SK-N-SH (cell line): ENCODE measurements around the gene SERTAD2. TPM values are rescaled to one million over a fixed set of nuclear protein-coding genes. Genes with fewer than 3 reads are reported as not detected.

Experiments used
- CTCF ChIA-PET: fragments of 300-600, 350-600 bp; formaldehyde crosslinking; extraction: SDS; loops from one replicate; lab custom pipeline; 2021; lab: Yijun Ruan, JAX
- POLR2A ChIA-PET: fragments of 350-600 bp; sonication (Branson Sonifier 250); formaldehyde crosslinking; extraction: SDS; loops from one replicate; lab custom pipeline; 2020; ENCODE audit warnings: antibody characterized with exemption, inconsistent platforms; lab: Yijun Ruan, JAX
- DNase-seq: peaks from one replicate; pipeline ENCODE4 v3.0.0; 2012
- H2AFZ ChIP-seq: fragments of 200-600 bp; sonication (generic); 2 replicates; pipeline ENCODE4 v1.8.1; 2016; ENCODE audit warnings: antibody characterized with exemption, mild to moderate bottlenecking, low read depth
- H3F3A ChIP-seq: fragments of 200-600 bp; sonication (generic); replicated peaks from 2 replicates; pipeline ENCODE3; 2016; ENCODE audit warnings: antibody characterized with exemption, mild to moderate bottlenecking; ENCODE audit not compliant: insufficient read depth
- H3K27ac ChIP-seq, 2 experiments: fragments of 200-500 bp in 1 of 2; fragments of 200-600 bp in 1 of 2; sonication (Bioruptor generic) in 1 of 2; sonication (generic), shearing (Covaris generic) in 1 of 2; 2 replicates each; pipeline versions ENCODE4 v1.5.1 to v1.6.1; 2014 to 2016; ENCODE audit warnings: low read depth in 2 of 2, inconsistent platforms in 1 of 2, low read length in 1 of 2, mild to moderate bottlenecking in 1 of 2, mixed read lengths in 1 of 2
- H3K27me3 ChIP-seq: fragments of 200-600 bp; sonication (generic), shearing (Covaris generic); 2 replicates; pipeline ENCODE4 v1.6.1; 2016; ENCODE audit warnings: mixed run types; ENCODE audit not compliant: insufficient read depth
- H3K36me3 ChIP-seq, 2 experiments: fragments of 200-500 bp in 1 of 2; fragments of 200-600 bp in 1 of 2; sonication (Bioruptor generic) in 1 of 2; sonication (generic) in 1 of 2; replicated peaks in 1 of 2; 2 replicates each; pipeline versions ENCODE3 to v1.5.1; 2014 to 2016; ENCODE audit warnings: low read length in 1 of 2, mild to moderate bottlenecking in 1 of 2; ENCODE audit not compliant: insufficient read depth in 2 of 2, control insufficient read depth in 1 of 2
- H3K4me1 ChIP-seq, 2 experiments: fragments of 200-500 bp in 1 of 2; fragments of 200-600 bp in 1 of 2; sonication (Bioruptor generic) in 1 of 2; sonication (generic), shearing (Covaris generic) in 1 of 2; 2 replicates each; pipeline versions ENCODE4 v1.5.1 to v1.6.1; 2014 to 2016; ENCODE audit warnings: low read depth in 1 of 2, low read length in 1 of 2, mixed run types in 1 of 2; ENCODE audit not compliant: insufficient read depth in 2 of 2, control insufficient read depth in 1 of 2
- H3K4me2 ChIP-seq: fragments of 200-600 bp; sonication (generic), shearing (Covaris generic); 2 replicates; pipeline ENCODE4 v1.6.1; 2017; ENCODE audit warnings: mixed run types
- H3K4me3 ChIP-seq, 2 experiments: fragments of 200-500 bp in 1 of 2; fragments of 200-600 bp in 1 of 2; sonication (Bioruptor generic) in 1 of 2; sonication (generic), shearing (Covaris generic) in 1 of 2; 2 replicates each; pipeline versions ENCODE4 v1.5.1 to v1.8.1; 2014 to 2016; ENCODE audit warnings: low read depth in 2 of 2, inconsistent platforms in 1 of 2, low read length in 1 of 2, mild to moderate bottlenecking in 1 of 2, mixed read lengths in 1 of 2, moderate library complexity in 1 of 2
- H3K79me2 ChIP-seq: fragments of 200-600 bp; sonication (generic); 2 replicates; pipeline ENCODE4 v1.8.1; 2017; ENCODE audit warnings: mild to moderate bottlenecking; ENCODE audit not compliant: insufficient read depth
- H3K9ac ChIP-seq: fragments of 200-600 bp; sonication (generic); 2 replicates; pipeline ENCODE4 v1.6.1; 2017; ENCODE audit warnings: mixed run types
- H3K9me2 ChIP-seq: fragments of 200-600 bp; sonication (generic); 2 replicates; pipeline ENCODE4 v1.6.1; 2017; ENCODE audit warnings: mixed run types
- H3K9me3 ChIP-seq: fragments of 200-600 bp; sonication (generic); 2 replicates; pipeline ENCODE4 v1.6.1; 2017; ENCODE audit warnings: mixed run types, mild to moderate bottlenecking, moderate library complexity
- H4K20me1 ChIP-seq: fragments of 200-600 bp; sonication (generic); 2 replicates; pipeline ENCODE4 v1.6.1; 2017; ENCODE audit warnings: mild to moderate bottlenecking, mixed run types; ENCODE audit not compliant: insufficient read depth
- CHD2 ChIP-seq: fragments of 150-350 bp; IDR thresholded peaks from 2 replicates; pipeline ENCODE4 v1.6.1; 2018; ENCODE audit warnings: low read length; ENCODE audit not compliant: partially characterized antibody
- GABPA ChIP-seq: IDR thresholded peaks from 2 replicates; pipeline ENCODE4 v1.4.0; 2012; ENCODE audit warnings: low read depth, mild to moderate bottlenecking
- MXI1 ChIP-seq: IDR thresholded peaks from 2 replicates; pipeline ENCODE4 v1.6.1; 2012; ENCODE audit warnings: mild to moderate bottlenecking, low read depth, low read length, improper control_type of control experiment
- POLR2AphosphoS5 ChIP-seq: IDR thresholded peaks from 2 replicates; pipeline ENCODE4 v1.6.1; 2012; ENCODE audit warnings: low read depth, low read length
- RCOR1 ChIP-seq: fragments of 150-350 bp; IDR thresholded peaks from 2 replicates; pipeline ENCODE4 v1.6.1; 2017; ENCODE audit warnings: antibody characterized with exemption, low read length
- RFX5 ChIP-seq: IDR thresholded peaks from 2 replicates; pipeline ENCODE4 v1.6.1; 2012; ENCODE audit warnings: mild to moderate bottlenecking, improper control_type of control experiment, low read length
- RXRA ChIP-seq: IDR thresholded peaks from 2 replicates; pipeline ENCODE4 v1.4.0; 2012; ENCODE audit warnings: low read depth, mild to moderate bottlenecking, borderline replicate concordance
- TAF1 ChIP-seq: IDR thresholded peaks from 2 replicates; pipeline ENCODE4 v1.6.1; 2012; ENCODE audit warnings: low read depth, mild to moderate bottlenecking, low read length, moderate library complexity, borderline replicate concordance
- TCF12 ChIP-seq: IDR thresholded peaks from 2 replicates; pipeline ENCODE4 v1.4.0; 2012
- WGBS: methylation state at CpG from one replicate; pipeline ENCODE4 v1.1.6; 2017; ENCODE audit warnings: low lambda C conversion rate; 5-methylcytosine and 5-hydroxymethylcytosine counted together
- polyA plus RNA-seq, 3 experiments: library from polyadenylated mRNA; depleted of rRNA; stranded (reverse); fragments of >200 nt; gene quantifications; 2 replicates each; pipeline ENCODE4 v1.2.3, GENCODE V29; 2012
- TF ChIP-seq, protein P1 (sequence below): IDR thresholded peaks from 2 replicates; pipeline ENCODE4 v1.4.0; 2012; ENCODE audit warnings: low read depth, borderline replicate concordance
- TF ChIP-seq, protein P2 (sequence below): fragments of 150-350 bp; IDR thresholded peaks from 2 replicates; pipeline ENCODE4 v1.6.1; 2016; ENCODE audit warnings: mild to moderate bottlenecking, low read depth, low read length
- TF ChIP-seq, protein P3 (sequence below): IDR thresholded peaks from 2 replicates; pipeline ENCODE4 v1.4.0; 2012; ENCODE audit warnings: low read depth

Gene SERTAD2
- polyA plus RNA-seq, 1 of the 3 experiments (the other 2 are of a cell fraction) = 9.1 TPM

DNA sequence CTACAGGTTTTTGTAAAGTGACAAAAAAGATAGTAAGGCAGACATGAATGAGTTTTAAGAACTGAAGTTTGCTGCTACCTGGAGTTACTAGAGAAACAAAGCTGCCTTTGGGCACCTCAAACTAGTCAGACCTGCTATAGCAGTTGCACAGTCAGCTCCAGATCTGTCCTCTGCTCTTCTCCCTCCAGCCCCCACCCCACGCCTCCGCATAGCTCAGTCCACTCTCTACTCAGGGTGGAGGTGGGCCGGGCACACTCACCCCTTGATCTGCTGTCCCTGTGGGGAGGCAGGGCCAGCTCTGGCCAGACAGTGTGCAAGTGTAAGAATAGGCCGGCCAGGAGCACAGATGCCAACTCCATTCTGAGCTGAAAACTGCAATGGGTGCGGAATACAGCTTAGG, 4.1 kb downstream of the SERTAD2 start (continued):
- no peak for TF ChIP-seq RCOR1
- no peak for TF ChIP-seq RFX5
- TF ChIP-seq, protein P1, sequence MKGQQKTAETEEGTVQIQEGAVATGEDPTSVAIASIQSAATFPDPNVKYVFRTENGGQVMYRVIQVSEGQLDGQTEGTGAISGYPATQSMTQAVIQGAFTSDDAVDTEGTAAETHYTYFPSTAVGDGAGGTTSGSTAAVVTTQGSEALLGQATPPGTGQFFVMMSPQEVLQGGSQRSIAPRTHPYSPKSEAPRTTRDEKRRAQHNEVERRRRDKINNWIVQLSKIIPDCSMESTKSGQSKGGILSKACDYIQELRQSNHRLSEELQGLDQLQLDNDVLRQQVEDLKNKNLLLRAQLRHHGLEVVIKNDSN = no peak
- no peak for TF ChIP-seq CHD2

DNA sequence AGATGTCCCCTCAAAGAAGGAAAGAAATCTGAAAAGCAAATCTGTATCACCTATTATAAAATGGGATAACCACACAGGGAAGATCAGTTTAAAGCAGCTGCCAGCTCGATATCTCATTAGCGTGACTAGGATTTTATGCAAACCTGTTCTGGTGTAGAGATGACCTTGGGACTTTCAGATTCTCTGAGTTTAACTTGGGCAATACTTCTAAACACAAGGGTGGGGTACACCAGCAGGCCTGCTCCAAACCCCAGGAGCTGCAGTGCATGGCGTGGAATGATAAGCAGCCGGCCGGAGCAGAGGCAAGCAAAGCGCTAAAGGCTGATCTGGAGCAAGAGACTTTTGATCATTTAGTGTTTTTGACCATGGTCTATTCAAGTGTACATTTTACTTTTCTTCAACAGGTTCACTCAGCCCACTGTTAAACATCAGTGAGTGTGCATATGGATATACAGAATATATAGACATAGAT, 4.7 kb downstream of the SERTAD2 start:
- H3K9me2 ChIP-seq = no peaks in the 10 kb centered on the region
- H3K79me2 ChIP-seq = peaks cover 96% of the 10 kb centered on the region
- TF ChIP-seq RCOR1 (no peak), TCF12 (no peak), RXRA (no peak), CHD2 (no peak), GABPA (no peak), POLR2AphosphoS5 (no peak), MXI1 (no peak), TAF1 (no peak)
- TF ChIP-seq, protein P2, sequence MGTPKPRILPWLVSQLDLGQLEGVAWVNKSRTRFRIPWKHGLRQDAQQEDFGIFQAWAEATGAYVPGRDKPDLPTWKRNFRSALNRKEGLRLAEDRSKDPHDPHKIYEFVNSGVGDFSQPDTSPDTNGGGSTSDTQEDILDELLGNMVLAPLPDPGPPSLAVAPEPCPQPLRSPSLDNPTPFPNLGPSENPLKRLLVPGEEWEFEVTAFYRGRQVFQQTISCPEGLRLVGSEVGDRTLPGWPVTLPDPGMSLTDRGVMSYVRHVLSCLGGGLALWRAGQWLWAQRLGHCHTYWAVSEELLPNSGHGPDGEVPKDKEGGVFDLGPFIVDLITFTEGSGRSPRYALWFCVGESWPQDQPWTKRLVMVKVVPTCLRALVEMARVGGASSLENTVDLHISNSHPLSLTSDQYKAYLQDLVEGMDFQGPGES = no peak
- TF ChIP-seq, protein P3, sequence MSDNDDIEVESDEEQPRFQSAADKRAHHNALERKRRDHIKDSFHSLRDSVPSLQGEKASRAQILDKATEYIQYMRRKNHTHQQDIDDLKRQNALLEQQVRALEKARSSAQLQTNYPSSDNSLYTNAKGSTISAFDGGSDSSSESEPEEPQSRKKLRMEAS = no peak
- peak overlapping the region; percentile 41; the same call in 1 of the 2 replicates for H3K4me2 ChIP-seq
- peaks cover 79% of the 10 kb centered on the region for H4K20me1 ChIP-seq
- no peaks in the 10 kb centered on the region for H3K27me3 ChIP-seq
- no peak overlapping the region for H3K9ac ChIP-seq
- CTCF ChIA-PET = interaction anchor here (0.8 to 3.7 kb wide), 11 partner anchors 21 to 600 kb away, joined by 3 to 20 read pairs (median 4); no protein-coding TSS in a partner anchor
- no peak overlapping the region for H3K4me3 ChIP-seq
- no peak overlapping the region for H2AFZ ChIP-seq
- H3K4me1 ChIP-seq = peaks cover 24 to 62% of the 10 kb centered on the region in 2 experiments
- peaks cover 27% of the 10 kb centered on the region for H3F3A ChIP-seq
- DNase-seq = no peak
- no peaks in the 10 kb centered on the region for H3K36me3 ChIP-seq
- POLR2A ChIA-PET = no interaction called here
- H3K9me3 ChIP-seq = no peaks in the 10 kb centered on the region
- H3K27ac ChIP-seq = no peak overlapping the region
- 99% methylated on average over 6 of the region's 6 CpGs for whole genome bisulfite sequencing
